ENCODE measurements around the gene ERLIN1.

Gene ERLIN1

GRCh38 chr10:100146875-100147650, 38.8 kb downstream of the ERLIN1 start:
- no peak overlapping the region for H3K9ac ChIP-seq (ENCODE audit: low read depth, low read length, poor library complexity, severe bottlenecking)
- no peaks in the 10 kb centered on the region for H3K79me2 ChIP-seq (ENCODE audit: insufficient read depth, low read length)
- TF ChIP-seq EZH2phosphoT487 (IDR thresholded peaks at IDR 0.05; ENCODE audit: borderline replicate concordance) (no peak), CTCF (conservative IDR thresholded peaks at IDR 0.05; ENCODE audit: low read length) (no peak)
- no peaks in the 10 kb centered on the region for H3K4me1 ChIP-seq (ENCODE audit: insufficient read depth, low read length, poor library complexity, severe bottlenecking)
- no peaks in the 10 kb centered on the region for H3F3A ChIP-seq (ENCODE audit: low read depth)
- H3K27me3 ChIP-seq (ENCODE audit: insufficient read depth, low read length, poor library complexity, severe bottlenecking), result no peaks in the 10 kb centered on the region
- no peak overlapping the region for H2AFZ ChIP-seq (ENCODE audit: low read length)
- no peaks in the 10 kb centered on the region for H3K9me3 ChIP-seq (ENCODE audit: insufficient read depth, low read depth, low read length)
- H3K36me3 ChIP-seq (ENCODE audit: insufficient read depth, low read length), result peaks cover 33% of the 10 kb centered on the region
- no peaks in the 10 kb centered on the region for H3K9me2 ChIP-seq (replicated peaks; ENCODE audit: low read depth, low read length)
- H4K20me1 ChIP-seq (ENCODE audit: insufficient read depth, low read length, poor library complexity, severe bottlenecking), result peaks cover 5% of the 10 kb centered on the region
- no peak overlapping the region for H3K4me3 ChIP-seq (ENCODE audit: low read length, poor library complexity, severe bottlenecking)
- H3K4me2 ChIP-seq (ENCODE audit: low read depth, low read length, poor library complexity, severe bottlenecking), result no peak overlapping the region

GRCh38 chr10:100146398-100146797, 39.4 kb downstream of the ERLIN1 start:
- H3K36me3 ChIP-seq (ENCODE audit: insufficient read depth, low read length), result peaks cover 26% of the 10 kb centered on the region
- H2AFZ ChIP-seq (ENCODE audit: low read length), result no peak overlapping the region
- no peak overlapping the region for H3K9ac ChIP-seq (ENCODE audit: low read depth, low read length, poor library complexity, severe bottlenecking)
- H3K79me2 ChIP-seq (ENCODE audit: insufficient read depth, low read length), result no peaks in the 10 kb centered on the region
- no peaks in the 10 kb centered on the region for H3F3A ChIP-seq (ENCODE audit: low read depth)
- TF ChIP-seq EZH2phosphoT487 (IDR thresholded peaks at IDR 0.05; ENCODE audit: borderline replicate concordance) (no peak), CTCF (conservative IDR thresholded peaks at IDR 0.05; ENCODE audit: low read length) (no peak)
- no peaks in the 10 kb centered on the region for H3K9me2 ChIP-seq (replicated peaks; ENCODE audit: low read depth, low read length)
- no peaks in the 10 kb centered on the region for H3K4me1 ChIP-seq (ENCODE audit: insufficient read depth, low read length, poor library complexity, severe bottlenecking)
- no peak overlapping the region for H3K4me2 ChIP-seq (ENCODE audit: low read depth, low read length, poor library complexity, severe bottlenecking)
- no peak overlapping the region for H3K4me3 ChIP-seq (ENCODE audit: low read length, poor library complexity, severe bottlenecking)
- peaks cover 5% of the 10 kb centered on the region for H4K20me1 ChIP-seq (ENCODE audit: insufficient read depth, low read length, poor library complexity, severe bottlenecking)
- H3K27me3 ChIP-seq (ENCODE audit: insufficient read depth, low read length, poor library complexity, severe bottlenecking), result no peaks in the 10 kb centered on the region
- no peaks in the 10 kb centered on the region for H3K9me3 ChIP-seq (ENCODE audit: insufficient read depth, low read depth, low read length)

- Histone ChIP-seq H3K4me2 (ENCODE audit: low read depth, low read length, poor library complexity, severe bottlenecking) (no peak overlapping the region), H4K20me1 (ENCODE audit: insufficient read depth, low read length, poor library complexity, severe bottlenecking) (no peaks in the 10 kb centered on the region), H2AFZ (ENCODE audit: low read length) (no peak overlapping the region), H3K9me2 (replicated peaks; ENCODE audit: low read depth, low read length) (no peaks in the 10 kb centered on the region), H3K9me3 (ENCODE audit: insufficient read depth, low read depth, low read length) (no peaks in the 10 kb centered on the region), H3K36me3 (ENCODE audit: insufficient read depth, low read length) (no peaks in the 10 kb centered on the region; the same call in 1 of the 2 replicates), H3F3A (ENCODE audit: low read depth) (no peaks in the 10 kb centered on the region), H3K79me2 (ENCODE audit: insufficient read depth, low read length) (no peaks in the 10 kb centered on the region), H3K4me3 (ENCODE audit: low read length, poor library complexity, severe bottlenecking) (no peak overlapping the region), H3K9ac (ENCODE audit: low read depth, low read length, poor library complexity, severe bottlenecking) (no peak overlapping the region), H3K27me3 (ENCODE audit: insufficient read depth, low read length, poor library complexity, severe bottlenecking) (no peaks in the 10 kb centered on the region), H3K4me1 (ENCODE audit: insufficient read depth, low read length, poor library complexity, severe bottlenecking) (no peaks in the 10 kb centered on the region)
- TF ChIP-seq EZH2phosphoT487 (IDR thresholded peaks at IDR 0.05; ENCODE audit: borderline replicate concordance) (no peak), CTCF (conservative IDR thresholded peaks at IDR 0.05; ENCODE audit: low read length) (no peak)
Measured at GRCh38 chr10:100143756-100144155, 42.1 kb downstream of the ERLIN1 start.

All from Loucy (cell line).